Loucy (cell line): Measurements from ENCODE around the gene PSMD12.
A peak's percentile ranks its signal among the peaks of the same experiment; 100 is the strongest.
"Not testable (repeated sequence)": the region's sequence is repeated elsewhere in the genome, so short reads cannot be mapped to it uniquely, and the experiment has no call there.

Experiments
- H2AFZ ChIP-seq: fragments of 200-600 bp; sonication (generic); 2 replicates; pipeline ENCODE4 v1.6.0; 2016; ENCODE audit warnings: antibody characterized with exemption, mild to moderate bottlenecking, low read length, moderate library complexity
- H3F3A ChIP-seq: fragments of 200-600 bp; 2 replicates; pipeline ENCODE4 v1.6.0; 2016; ENCODE audit warnings: antibody characterized with exemption, low read depth, mild to moderate bottlenecking
- H3K27me3 ChIP-seq: fragments of 200-600 bp; sonication (generic); 2 replicates; pipeline ENCODE4 v1.6.1; 2014; ENCODE audit warnings: low read length, mild to moderate bottlenecking; ENCODE audit not compliant: insufficient read depth, poor library complexity, severe bottlenecking
- H3K36me3 ChIP-seq: fragments of 200-600 bp; sonication (generic); 2 replicates; pipeline ENCODE4 v1.6.1; 2016; ENCODE audit warnings: low read length; ENCODE audit not compliant: insufficient read depth
- H3K4me1 ChIP-seq: fragments of 200-600 bp; sonication (generic); 2 replicates; pipeline ENCODE4 v1.5.1; 2014; ENCODE audit warnings: low read length, mild to moderate bottlenecking; ENCODE audit not compliant: insufficient read depth, poor library complexity, severe bottlenecking
- H3K4me2 ChIP-seq: fragments of 200-600 bp; sonication (generic); 2 replicates; pipeline ENCODE4 v1.6.0; 2014; ENCODE audit warnings: antibody characterized with exemption, low read length, low read depth, mild to moderate bottlenecking; ENCODE audit not compliant: poor library complexity, severe bottlenecking
- H3K4me3 ChIP-seq: fragments of 200-600 bp; sonication (generic); 2 replicates; pipeline ENCODE4 v1.5.1; 2014; ENCODE audit warnings: low read length, mild to moderate bottlenecking, mixed read lengths; ENCODE audit not compliant: poor library complexity, severe bottlenecking
- H3K79me2 ChIP-seq: fragments of 200-600 bp; sonication (generic); 2 replicates; pipeline ENCODE4 v1.6.1; 2014; ENCODE audit warnings: low read length; ENCODE audit not compliant: insufficient read depth
- H3K9ac ChIP-seq: fragments of 200-600 bp; sonication (generic); 2 replicates; pipeline ENCODE4 v1.6.0; 2014; ENCODE audit warnings: mild to moderate bottlenecking, low read depth, low read length, moderate library complexity; ENCODE audit not compliant: poor library complexity, severe bottlenecking
- H3K9me2 ChIP-seq: fragments of 200-600 bp; sonication (generic); replicated peaks from 2 replicates; pipeline ENCODE4 v1.6.1; 2016; ENCODE audit warnings: low read depth, low read length, mixed read lengths
- H3K9me3 ChIP-seq: fragments of 200-600 bp; sonication (generic); 2 replicates; pipeline ENCODE4 v1.6.1; 2014; ENCODE audit warnings: mild to moderate bottlenecking, antibody characterized with exemption, low read length, low read depth; ENCODE audit not compliant: insufficient read depth
- H4K20me1 ChIP-seq: fragments of 200-600 bp; sonication (generic); 2 replicates; pipeline ENCODE4 v1.6.0; 2014; ENCODE audit warnings: antibody characterized with exemption, low read length, mild to moderate bottlenecking; ENCODE audit not compliant: insufficient read depth, poor library complexity, severe bottlenecking
- EZH2phosphoT487 ChIP-seq: fragments of 200-600 bp; IDR thresholded peaks from 2 replicates; pipeline ENCODE4 v1.6.1; 2018; ENCODE audit warnings: antibody characterized with exemption, mild to moderate bottlenecking, moderate library complexity, borderline replicate concordance
- TF ChIP-seq, protein P1 (sequence below): fragments of 200-600 bp; sonication (generic); conservative IDR thresholded peaks from 2 replicates; pipeline ENCODE4 v1.5.1; 2014; ENCODE audit warnings: mild to moderate bottlenecking, antibody characterized with exemption, low read length

The PSMD12 gene

DNA sequence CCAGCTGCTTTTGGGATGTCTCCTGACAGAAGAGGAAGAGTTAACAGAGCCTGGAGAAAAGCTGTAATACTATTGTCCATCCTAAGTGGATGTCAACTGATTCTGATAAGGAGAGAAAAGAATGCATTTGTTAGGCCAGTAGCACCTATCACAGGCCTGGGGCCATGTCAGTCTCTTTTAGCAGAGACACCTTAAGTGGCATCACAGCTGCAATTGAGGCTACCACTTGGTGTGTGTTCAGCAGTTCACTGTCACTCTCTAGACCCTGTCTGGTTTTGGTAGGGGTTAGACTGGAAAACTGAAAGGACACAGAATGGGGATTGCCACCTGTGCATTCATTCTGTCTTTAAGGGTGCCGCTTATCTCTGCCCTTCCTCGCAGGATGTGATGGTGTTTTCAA is 42.0 kb downstream of the PSMD12 start:
- H3K4me3 ChIP-seq, result no peak overlapping the region
- no peaks in the 10 kb centered on the region for H3K9me3 ChIP-seq
- H3K4me2 ChIP-seq, result no peak overlapping the region
- no peaks in the 10 kb centered on the region for H3F3A ChIP-seq
- H3K9ac ChIP-seq, result no peak overlapping the region
- TF ChIP-seq, protein P1, sequence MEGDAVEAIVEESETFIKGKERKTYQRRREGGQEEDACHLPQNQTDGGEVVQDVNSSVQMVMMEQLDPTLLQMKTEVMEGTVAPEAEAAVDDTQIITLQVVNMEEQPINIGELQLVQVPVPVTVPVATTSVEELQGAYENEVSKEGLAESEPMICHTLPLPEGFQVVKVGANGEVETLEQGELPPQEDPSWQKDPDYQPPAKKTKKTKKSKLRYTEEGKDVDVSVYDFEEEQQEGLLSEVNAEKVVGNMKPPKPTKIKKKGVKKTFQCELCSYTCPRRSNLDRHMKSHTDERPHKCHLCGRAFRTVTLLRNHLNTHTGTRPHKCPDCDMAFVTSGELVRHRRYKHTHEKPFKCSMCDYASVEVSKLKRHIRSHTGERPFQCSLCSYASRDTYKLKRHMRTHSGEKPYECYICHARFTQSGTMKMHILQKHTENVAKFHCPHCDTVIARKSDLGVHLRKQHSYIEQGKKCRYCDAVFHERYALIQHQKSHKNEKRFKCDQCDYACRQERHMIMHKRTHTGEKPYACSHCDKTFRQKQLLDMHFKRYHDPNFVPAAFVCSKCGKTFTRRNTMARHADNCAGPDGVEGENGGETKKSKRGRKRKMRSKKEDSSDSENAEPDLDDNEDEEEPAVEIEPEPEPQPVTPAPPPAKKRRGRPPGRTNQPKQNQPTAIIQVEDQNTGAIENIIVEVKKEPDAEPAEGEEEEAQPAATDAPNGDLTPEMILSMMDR, result no peak
- no peak for TF ChIP-seq EZH2phosphoT487
- H3K9me2 ChIP-seq, result no peaks in the 10 kb centered on the region
- H3K4me1 ChIP-seq, result peaks cover 4% of the 10 kb centered on the region
- H3K36me3 ChIP-seq, result no peaks in the 10 kb centered on the region
- H4K20me1 ChIP-seq, result no peaks in the 10 kb centered on the region
- H2AFZ ChIP-seq, result no peak overlapping the region
- H3K79me2 ChIP-seq, result no peaks in the 10 kb centered on the region
- no peaks in the 10 kb centered on the region for H3K27me3 ChIP-seq

GRCh38 chr17:67323445-67323844 is 42.9 kb downstream of the PSMD12 start:
- no peaks in the 10 kb centered on the region for H3K27me3 ChIP-seq
- H2AFZ ChIP-seq, result no peak overlapping the region
- H3K9me3 ChIP-seq, result no peaks in the 10 kb centered on the region
- H3K9ac ChIP-seq, result no peak overlapping the region
- no peaks in the 10 kb centered on the region for H3F3A ChIP-seq
- H3K36me3 ChIP-seq, result no peaks in the 10 kb centered on the region
- no peak for TF ChIP-seq EZH2phosphoT487
- TF ChIP-seq, protein P1, result no peak
- H3K79me2 ChIP-seq, result no peaks in the 10 kb centered on the region
- no peaks in the 10 kb centered on the region for H4K20me1 ChIP-seq
- H3K4me2 ChIP-seq, result no peak overlapping the region
- peaks cover 4% of the 10 kb centered on the region for H3K4me1 ChIP-seq
- H3K9me2 ChIP-seq, result no peaks in the 10 kb centered on the region
- no peak overlapping the region for H3K4me3 ChIP-seq

DNA sequence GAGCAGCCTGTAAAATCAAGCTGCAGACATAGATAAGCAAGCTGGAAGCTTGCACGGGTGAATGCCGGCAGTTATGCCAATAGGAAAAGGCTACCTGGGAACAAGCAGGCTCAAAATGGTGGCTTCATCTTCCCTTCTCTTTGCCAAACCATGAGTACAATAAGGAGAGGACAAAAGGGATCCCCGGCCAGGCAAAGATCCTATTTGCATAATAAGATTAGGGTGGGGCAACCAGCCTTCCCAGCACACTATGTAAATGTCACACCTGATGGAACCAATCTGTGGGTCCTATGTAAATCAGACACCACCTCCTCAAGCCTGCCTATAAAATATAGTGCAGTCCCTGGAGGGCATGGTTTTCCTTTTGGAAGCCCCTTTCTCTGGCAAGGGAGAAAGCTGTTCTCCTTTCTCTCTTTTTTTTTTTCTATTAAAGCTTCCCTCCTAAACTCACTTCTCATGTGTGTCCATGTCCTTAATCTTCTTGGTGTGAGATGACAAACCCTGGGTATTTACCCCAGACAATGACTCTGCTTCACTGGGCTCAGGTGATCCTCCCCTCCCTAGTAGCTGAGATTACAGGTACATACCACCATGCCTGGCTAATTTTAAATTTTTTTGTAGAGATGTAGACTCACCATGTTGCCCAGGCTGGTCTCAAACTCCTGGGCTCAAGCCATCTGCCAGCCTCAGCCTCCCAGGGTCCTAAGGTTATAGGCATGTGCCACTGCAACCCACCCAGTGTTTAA is 44.2 kb downstream of the PSMD12 start:
- Histone ChIP-seq H3K4me2 (no peak overlapping the region), H3K79me2 (no peaks in the 10 kb centered on the region), H3K9me2 (no peaks in the 10 kb centered on the region), H2AFZ (peak overlapping the region; percentile 65), H3K9ac (no peak overlapping the region), H4K20me1 (no peaks in the 10 kb centered on the region), H3K9me3 (no peaks in the 10 kb centered on the region), H3K27me3 (no peaks in the 10 kb centered on the region), H3K4me1 (peaks cover 4% of the 10 kb centered on the region), H3K4me3 (no peak overlapping the region), H3K36me3 (no peaks in the 10 kb centered on the region), H3F3A (no peaks in the 10 kb centered on the region)
- TF ChIP-seq, protein P1, result no peak
- TF ChIP-seq EZH2phosphoT487, result no peak

DNA sequence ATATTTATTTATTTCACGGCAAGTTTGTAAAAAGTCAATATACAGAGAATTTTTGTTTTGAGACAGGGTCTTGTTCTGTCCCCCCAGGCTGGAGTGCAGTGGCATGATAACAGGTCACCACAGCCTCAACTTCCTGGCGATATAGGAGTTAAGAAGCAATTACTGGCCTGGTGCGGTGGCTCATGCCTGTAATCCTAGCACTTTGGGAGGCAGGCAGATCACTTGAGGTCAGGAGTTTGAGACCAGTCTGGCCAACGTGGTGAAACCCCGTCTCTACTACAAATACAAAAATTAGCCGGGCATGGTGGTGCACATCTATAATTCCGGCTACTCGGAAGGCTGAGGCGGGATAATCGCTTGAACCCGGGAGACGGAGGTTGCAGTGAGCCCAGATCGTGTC is 44.9 kb downstream of the PSMD12 start:
- not testable (repeated sequence) for H2AFZ ChIP-seq, H3K4me2 ChIP-seq, H3K4me1 ChIP-seq, H3K79me2 ChIP-seq, H3K36me3 ChIP-seq, H3K9me2 ChIP-seq, H3F3A ChIP-seq, H3K27me3 ChIP-seq, H4K20me1 ChIP-seq, H3K9me3 ChIP-seq, H3K9ac ChIP-seq, H3K4me3 ChIP-seq
